OCI-LY7 (cell line): Measurements from ENCODE around the gene NARS2. TPM values are rescaled to one million over a fixed set of nuclear protein-coding genes. Genes with fewer than 3 reads are reported as not detected.

Experiments
- BruUV-seq: library from RNA; stranded (reverse); fragments of 400-500 nt; replicated peaks from 2 replicates; lab custom pipeline; 2021; lab: Mats Ljungman, UMichigan
- CTCF ChIA-PET: fragments of 300-600 bp; sonication (Branson Sonifier 250); formaldehyde crosslinking; loops from one replicate; lab custom pipeline; 2022; ENCODE audit warnings: antibody characterized with exemption; ENCODE audit not compliant: unreplicated experiment; lab: Charles Lee
- POLR2A ChIA-PET: fragments of 300-600 bp; sonication (Branson Sonifier 250); formaldehyde crosslinking; loops from one replicate; lab custom pipeline; 2022; ENCODE audit warnings: antibody characterized with exemption; lab: Charles Lee
- DNase-seq: peaks from one replicate; pipeline ENCODE4 v3.0.0-alpha.2; 2015; ENCODE audit warnings: low spot score
- H2AFZ ChIP-seq: fragments of 200-600 bp; sonication (generic), shearing (Covaris generic); 2 replicates; pipeline ENCODE4 v1.6.1; 2014; ENCODE audit warnings: mild to moderate bottlenecking, antibody characterized with exemption, low read length, moderate library complexity
- H3K27ac ChIP-seq: fragments of 200-600 bp; sonication (generic); 2 replicates; pipeline ENCODE4 v1.5.1; 2014; ENCODE audit warnings: mixed run types, low read depth, mild to moderate bottlenecking, moderate library complexity, low read length, inconsistent platforms; ENCODE audit not compliant: poor library complexity, severe bottlenecking
- H3K36me3 ChIP-seq: fragments of 200-600 bp; sonication (generic); 2 replicates; pipeline ENCODE4 v1.6.1; 2014; ENCODE audit warnings: mild to moderate bottlenecking, antibody characterized with exemption, low read length, moderate library complexity, mixed read lengths; ENCODE audit not compliant: insufficient read depth
- H3K4me1 ChIP-seq: fragments of 200-600 bp; sonication (generic); 2 replicates; pipeline ENCODE4 v1.5.1; 2014; ENCODE audit warnings: mild to moderate bottlenecking, low read length; ENCODE audit not compliant: insufficient read depth, poor library complexity, severe bottlenecking
- H3K4me2 ChIP-seq: fragments of 200-600 bp; sonication (generic); 2 replicates; pipeline ENCODE4 v1.6.1; 2014; ENCODE audit warnings: mild to moderate bottlenecking, low read length
- H3K4me3 ChIP-seq: fragments of 200-600 bp; sonication (generic); 2 replicates; pipeline ENCODE4 v1.5.1; 2014; ENCODE audit warnings: mild to moderate bottlenecking, low read depth, low read length; ENCODE audit not compliant: poor library complexity, severe bottlenecking
- H3K79me2 ChIP-seq: fragments of 200-600 bp; sonication (generic); 2 replicates; pipeline ENCODE4 v1.6.1; 2016; ENCODE audit warnings: low read depth, mild to moderate bottlenecking, low read length, moderate library complexity, mixed read lengths; ENCODE audit not compliant: insufficient read depth
- H3K9me2 ChIP-seq: fragments of 200-600 bp; sonication (generic); 2 replicates; pipeline ENCODE4 v1.6.1; 2016; ENCODE audit warnings: mild to moderate bottlenecking, low read length, mixed read lengths; ENCODE audit not compliant: insufficient read depth
- H3K9me3 ChIP-seq: fragments of 200-600 bp; sonication (generic); 2 replicates; pipeline ENCODE4 v1.6.1; 2014; ENCODE audit warnings: mild to moderate bottlenecking, mixed run types, low read length, mixed read lengths
- H4K20me1 ChIP-seq: fragments of 200-600 bp; sonication (generic); 2 replicates; pipeline ENCODE4 v1.6.1; 2014; ENCODE audit warnings: mild to moderate bottlenecking, antibody characterized with exemption, low read length, moderate library complexity, mixed read lengths; ENCODE audit not compliant: insufficient read depth
- CTCF ChIP-seq: fragments of 200-600 bp; sonication (generic); conservative IDR thresholded peaks from 2 replicates; pipeline ENCODE4 v1.5.1; 2014; ENCODE audit warnings: mild to moderate bottlenecking, antibody characterized with exemption, low read length, moderate library complexity, mixed read lengths
- EZH2phosphoT487 ChIP-seq: fragments of 200-600 bp; sonication (generic); IDR thresholded peaks from 2 replicates; pipeline ENCODE4 v1.6.1; 2018; ENCODE audit warnings: low read depth, borderline replicate concordance, mild to moderate bottlenecking, mixed run types, antibody characterized with exemption, low read length, moderate library complexity, mixed read lengths
- intact Hi-C: fragments of 100-400 bp; cut with micrococcal nuclease; formaldehyde crosslinking; loops from one replicate; pipeline ENCODE4 v1.10.0; 2022; ENCODE audit not compliant: unreplicated experiment
- total RNA-seq, 2 experiments: library from RNA; depleted of rRNA in 1 of 2; stranded (reverse); fragments of >200 nt in 1 of 2; shearing (Covaris generic) in 1 of 2; gene quantifications; 2 replicates each; pipeline ENCODE4 v1.2.3, GENCODE V29; 2014 to 2022

NARS2 gene
- total RNA-seq, 2 experiments from 2014 or later, result 28.1 to 29.2 TPM

GRCh38 chr11:78586452-78587046 lies 11.9 kb upstream of the NARS2 start:
- ChIA-PET POLR2A (interaction anchor here (0.6 to 1.4 kb wide), 2 partner anchors 12 to 228 kb away, joined by 3 to 4 read pairs; partner anchors contain the start of gene NARS2), CTCF (no interaction called here)
- Histone ChIP-seq H3K79me2 (no peaks in the 10 kb centered on the region), H4K20me1 (no peaks in the 10 kb centered on the region), H3K27ac (no peak overlapping the region), H3K4me2 (no peak overlapping the region), H3K9me2 (no peaks in the 10 kb centered on the region), H3K36me3 (no peaks in the 10 kb centered on the region), H3K9me3 (peaks cover 23% of the 10 kb centered on the region), H3K4me1 (no peaks in the 10 kb centered on the region), H3K4me3 (no peak overlapping the region), H2AFZ (no peak overlapping the region)
- DNase-seq, result peak; percentile 49
- intact Hi-C loops, result loop anchor here (2.0 to 5.0 kb wide), 2 partner anchors 169 to 358 kb away; partner anchors contain the start of gene GAB2
- BruUV-seq, result no TSS peak
- TF ChIP-seq CTCF (peak; percentile 84), EZH2phosphoT487 (no peak)

GRCh38 chr11:78583889-78584288 lies 9.2 kb upstream of the NARS2 start:
- H3K4me3 ChIP-seq, result no peak overlapping the region
- TF ChIP-seq EZH2phosphoT487 (no peak), CTCF (no peak)
- intact Hi-C loops, result no loop called here
- BruUV-seq, result no TSS peak
- H3K9me2 ChIP-seq, result no peaks in the 10 kb centered on the region
- no peak overlapping the region for H3K27ac ChIP-seq
- ChIA-PET CTCF (no interaction called here), POLR2A (no interaction called here)
- H3K36me3 ChIP-seq, result no peaks in the 10 kb centered on the region
- no peak overlapping the region for H3K4me2 ChIP-seq
- no peaks in the 10 kb centered on the region for H4K20me1 ChIP-seq
- H3K9me3 ChIP-seq, result peaks cover 24% of the 10 kb centered on the region
- no peaks in the 10 kb centered on the region for H3K4me1 ChIP-seq
- no peaks in the 10 kb centered on the region for H3K79me2 ChIP-seq
- peak; percentile 14 for DNase-seq
- no peak overlapping the region for H2AFZ ChIP-seq

GRCh38 chr11:78577495-78577894 lies 2.8 kb upstream of the NARS2 start:
- intact Hi-C loops, result no loop called here
- no peak overlapping the region for H3K27ac ChIP-seq
- 0 out of 2 replicates have a peak, but pooled peaks cover 8% of the 10 kb centered on the region for H3K9me3 ChIP-seq
- no peaks in the 10 kb centered on the region for H4K20me1 ChIP-seq
- CTCF ChIA-PET, result no interaction called here
- H3K4me2 ChIP-seq, result no peak overlapping the region
- POLR2A ChIA-PET, result no interaction called here
- BruUV-seq, result no TSS peak
- H3K36me3 ChIP-seq, result peaks cover 5% of the 10 kb centered on the region; the same call in 1 of the 2 replicates
- TF ChIP-seq EZH2phosphoT487, result no peak
- no peak for TF ChIP-seq CTCF
- H3K79me2 ChIP-seq, result peaks cover 19% of the 10 kb centered on the region
- no peak overlapping the region for H2AFZ ChIP-seq
- peaks cover 15% of the 10 kb centered on the region for H3K4me1 ChIP-seq
- no peak for DNase-seq
- no peak overlapping the region for H3K4me3 ChIP-seq
- no peaks in the 10 kb centered on the region for H3K9me2 ChIP-seq
